ENCODE results near the gene DYRK4.

- no peak for TF ChIP-seq POLR2A (IDR thresholded peaks at IDR 0.05)
- no peak for TF ChIP-seq CTCF (IDR thresholded peaks at IDR 0.05 in 4 of 5, conservative IDR thresholded peaks at IDR 0.05 in 1 of 5)
Observed at GRCh38 chr12:4563336-4563735, 1.3 kb downstream of the DYRK4 start.

Data from gastrocnemius medialis (tissue), 4 donors.